SHP77 (cell line): ENCODE data around the gene MMP12.
A peak's percentile ranks its signal among the peaks of the same experiment; 100 is the strongest.
"Not testable (repeated sequence)": the region's sequence is repeated elsewhere in the genome, so short reads cannot be mapped to it uniquely, and the experiment has no call there.

Experiments
- DNase-seq, 2 experiments: peaks; one replicate each; lab custom pipeline; 2025; lab: John Stamatoyannopoulos, UW

MMP12 gene

DNA sequence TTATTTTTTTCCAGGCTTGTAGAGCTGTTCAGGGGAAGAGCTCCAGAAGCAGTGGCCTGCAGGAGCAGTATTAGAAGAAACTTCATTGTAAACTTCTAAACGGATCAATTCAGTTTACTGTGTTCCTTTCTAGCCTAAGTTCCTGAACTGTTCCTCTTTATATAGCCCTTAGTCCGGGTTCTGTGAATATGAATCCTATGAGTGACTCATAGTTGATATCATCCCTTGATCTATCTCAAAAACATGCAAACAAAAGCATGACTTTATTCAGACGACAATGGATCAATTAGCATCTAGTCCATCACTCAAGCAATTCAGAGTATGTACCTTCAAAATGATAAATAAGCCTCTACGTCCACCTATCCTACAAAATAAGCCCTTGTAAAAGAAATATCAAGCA lies at the start of gene MMP12:
Gene MMP12, minus strand, starts transcription at position 131 of the 400 bp plus-strand sequence. Its CDS starts 45 bp downstream, at position 86.
- no peak for DNase-seq

DNA sequence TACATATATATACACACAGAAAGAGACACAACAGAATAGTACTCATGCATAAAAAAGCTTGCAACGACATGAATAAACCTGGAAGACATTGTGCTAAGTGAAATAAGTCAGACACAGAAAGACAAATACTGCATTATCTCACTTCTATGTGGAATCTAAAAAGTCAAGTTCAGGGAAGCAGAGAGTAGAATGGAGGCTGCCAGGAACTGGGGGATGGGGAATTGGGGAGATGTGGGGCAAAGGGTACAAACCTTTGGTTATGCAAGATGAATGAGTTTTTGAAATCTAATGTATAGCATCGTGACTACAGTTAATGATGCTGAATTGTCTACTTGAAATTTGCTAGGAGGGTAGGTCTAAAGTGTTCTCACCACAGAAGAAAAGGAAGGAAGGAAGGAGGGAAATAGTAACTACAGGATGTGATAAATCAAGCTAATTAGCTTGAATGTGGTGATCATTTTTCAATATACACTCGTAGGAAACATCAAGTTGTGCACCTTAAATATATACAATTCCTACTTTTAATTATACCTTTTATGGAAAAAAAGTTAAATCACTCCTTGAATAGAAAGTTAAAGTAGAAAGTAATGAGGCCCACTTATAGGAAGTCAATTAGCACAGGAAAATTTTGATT lies 46.9 kb upstream of the MMP12 start:
- no peak for DNase-seq

DNA sequence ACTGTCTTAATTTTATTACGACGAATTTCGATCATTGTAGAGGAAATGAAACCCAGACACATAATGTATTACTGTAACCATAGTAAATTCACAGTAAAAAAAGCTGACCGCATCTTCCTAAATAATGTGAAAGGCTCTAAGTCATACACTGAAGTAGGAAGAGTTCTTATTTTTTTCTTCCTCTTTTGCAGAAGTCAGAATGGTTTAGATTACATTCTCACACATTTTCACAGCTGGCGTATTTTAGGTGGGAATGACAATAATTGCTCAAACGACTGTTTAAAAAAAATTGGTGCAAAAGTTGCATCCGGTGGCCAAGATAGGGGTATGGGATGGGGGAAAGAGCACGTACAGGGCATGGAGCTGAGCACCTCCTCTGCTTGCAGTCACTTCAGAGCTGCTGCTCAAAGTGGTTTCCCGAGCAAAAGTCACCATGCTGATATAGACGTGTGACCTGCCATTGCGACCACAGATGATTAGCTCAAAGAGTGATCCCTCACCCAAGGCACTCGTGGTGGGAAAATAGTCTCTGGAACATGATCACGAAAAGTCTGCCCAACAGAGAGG lies 45.4 kb upstream of the MMP12 start:
- no peak for DNase-seq

DNA sequence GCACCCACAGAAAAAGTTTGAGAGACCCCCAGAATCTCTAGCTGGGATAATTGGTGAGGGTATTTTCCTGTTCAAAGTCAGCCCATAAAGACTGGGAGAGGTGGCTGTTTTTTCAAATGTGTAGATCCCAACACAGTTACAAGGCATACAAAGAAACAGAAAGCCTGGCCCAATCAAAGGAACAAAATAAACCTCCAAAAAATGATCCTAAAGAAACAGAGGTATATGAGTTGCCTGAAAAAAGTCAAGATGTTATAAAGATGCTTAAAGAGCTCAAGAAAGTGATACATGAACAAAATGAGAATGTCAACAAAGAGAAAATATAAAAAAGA lies 40.2 kb upstream of the MMP12 start:
- no peak for DNase-seq

DNA sequence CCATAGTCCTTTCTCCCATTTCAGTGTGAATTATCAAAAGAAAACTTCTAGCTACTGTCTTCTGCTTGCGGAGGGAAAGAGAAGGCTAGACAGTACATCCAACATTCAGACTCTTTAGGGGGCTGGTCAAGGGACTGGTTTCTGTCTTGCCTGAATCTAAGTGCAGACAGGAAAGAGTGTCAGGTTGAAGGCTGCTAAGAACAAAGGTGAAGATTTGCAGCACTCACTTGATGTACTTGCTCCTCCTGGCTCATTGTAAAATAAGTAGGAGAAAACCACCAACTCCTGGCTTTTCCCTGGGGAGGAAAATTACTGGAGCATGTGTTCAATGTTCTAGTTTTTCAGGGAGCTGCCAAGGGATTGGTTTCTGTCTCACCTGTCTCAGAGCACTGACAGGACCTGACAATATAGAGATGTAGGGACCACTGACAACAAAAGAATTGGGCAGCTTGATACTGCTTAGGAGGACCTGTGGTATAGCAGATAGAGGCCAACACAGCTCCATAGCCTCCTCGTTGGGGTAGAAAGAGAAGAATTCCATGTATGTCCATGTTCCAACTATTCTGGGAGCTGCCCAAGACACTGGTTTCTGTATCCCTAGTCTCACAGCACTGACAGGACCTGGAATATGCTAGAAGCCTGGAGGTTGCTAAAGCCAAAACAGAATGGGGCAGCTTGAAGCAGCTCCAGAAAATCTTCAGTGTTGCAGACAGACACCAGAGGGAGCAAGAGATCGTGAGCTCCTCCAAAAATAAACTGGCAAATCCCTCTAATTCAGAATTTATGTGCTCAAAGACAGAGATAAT lies 39.7 kb upstream of the MMP12 start:
- peak; percentile 1 to 3 for DNase-seq

DNA sequence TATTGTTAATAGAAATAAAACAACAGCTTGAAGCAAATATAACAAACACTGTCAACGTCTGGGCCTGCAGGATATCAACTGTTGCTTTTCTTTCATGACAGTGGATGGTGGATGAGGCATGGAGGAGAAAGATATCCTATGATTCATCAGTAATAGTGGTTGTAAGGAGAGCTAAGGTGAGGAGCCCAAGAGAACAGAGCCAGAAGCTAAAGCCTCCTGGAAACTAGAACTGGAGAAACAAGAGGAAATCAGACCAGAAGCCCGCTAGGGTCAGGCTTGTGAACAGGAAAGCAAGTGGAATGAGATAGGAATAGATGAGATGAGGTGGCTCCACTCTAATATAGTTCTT lies 37.7 kb upstream of the MMP12 start:
- no peak for DNase-seq

DNA sequence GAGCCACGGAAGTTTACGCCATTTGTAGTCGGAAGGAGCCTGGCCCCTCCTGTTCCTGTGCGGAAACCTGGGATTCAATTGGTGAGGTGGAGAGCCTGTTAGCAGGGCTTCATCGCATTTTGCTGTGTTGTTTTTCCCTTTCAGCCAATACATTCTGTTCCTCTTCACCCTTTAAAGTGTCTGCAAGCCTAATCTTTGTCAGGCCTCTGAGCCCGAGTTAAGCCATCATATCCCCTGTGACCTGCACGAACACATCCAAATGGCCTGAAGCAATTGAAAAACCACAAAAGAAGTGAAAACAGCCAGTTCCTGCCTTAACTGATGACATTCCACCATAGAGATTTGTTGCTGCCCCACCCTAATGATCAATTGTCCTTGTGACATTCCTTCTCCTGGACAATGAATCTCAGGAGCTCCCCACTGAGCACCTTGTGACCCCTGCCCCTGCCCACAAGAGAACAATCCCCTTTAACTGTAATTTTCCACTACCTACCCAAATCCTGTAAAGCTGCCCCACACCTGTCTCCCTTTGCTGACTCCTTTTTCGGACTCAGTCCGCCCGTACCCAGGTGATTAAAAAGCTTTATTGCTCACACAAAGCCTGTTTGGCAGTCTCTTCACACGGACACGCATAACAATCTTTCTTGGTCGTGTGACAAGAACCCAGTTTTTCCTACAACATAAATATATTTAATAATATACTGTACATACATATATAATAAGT lies 37.1 kb upstream of the MMP12 start:
- DNase-seq = no peak

DNA sequence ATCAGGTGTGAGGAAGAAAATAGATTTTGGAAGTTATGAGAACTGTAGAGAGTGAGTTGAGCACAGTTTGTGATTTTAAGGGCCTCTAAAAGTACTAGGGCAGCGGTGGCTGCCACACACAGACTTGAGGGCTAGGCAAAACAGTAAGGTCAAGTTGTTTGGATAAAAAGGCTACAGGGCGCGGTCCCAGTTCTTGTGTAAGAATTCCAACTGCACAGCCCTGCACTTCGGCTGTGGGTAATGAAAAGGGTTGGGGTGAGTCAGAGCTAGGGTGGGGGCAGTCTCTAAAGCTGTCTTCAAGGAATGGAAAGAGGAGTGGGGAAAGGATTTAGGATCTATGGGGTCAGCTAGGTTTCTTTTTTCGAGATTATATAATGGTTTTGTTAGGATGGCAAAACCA lies 31.1 kb upstream of the MMP12 start:
- DNase-seq = not testable (repeated sequence)

DNA sequence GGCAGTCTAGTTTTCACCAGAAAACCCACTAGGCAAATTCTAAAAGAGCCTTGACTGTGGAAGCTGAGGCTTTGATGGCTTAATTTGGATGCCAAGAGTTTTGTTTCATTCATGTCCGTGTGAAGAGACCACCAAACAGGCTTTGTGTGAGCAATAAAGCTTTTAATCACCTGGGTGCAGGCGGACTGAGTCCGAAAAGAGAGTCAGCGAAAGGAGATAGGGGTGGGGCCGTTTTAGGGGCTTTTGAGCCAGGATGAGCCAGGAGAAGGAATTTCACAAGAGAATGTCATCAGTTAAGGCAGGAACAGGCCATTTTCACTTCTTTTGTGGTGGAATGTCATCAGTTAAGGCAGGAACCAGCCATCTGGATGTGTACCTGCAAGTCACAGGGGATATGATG lies 29.1 kb upstream of the MMP12 start:
- DNase-seq = not testable (repeated sequence)

DNA sequence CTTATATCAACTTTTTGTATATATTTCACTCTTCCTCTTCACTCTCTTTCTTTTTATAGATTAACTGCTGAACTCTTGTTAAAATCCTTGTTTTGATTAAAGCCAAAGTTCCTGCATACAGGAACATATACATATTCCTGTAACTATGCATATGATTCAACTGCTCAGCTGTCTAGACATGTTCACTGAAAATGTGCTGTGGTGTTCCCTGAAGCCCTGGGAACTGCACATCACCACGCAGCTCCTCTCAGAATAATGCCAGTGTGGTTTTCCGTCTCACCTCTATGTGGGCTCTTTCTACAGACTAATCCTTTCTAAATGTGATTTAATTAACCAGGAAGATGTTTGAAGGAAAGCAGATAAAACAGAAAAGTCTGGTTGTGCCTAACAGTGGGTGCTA lies 25.6 kb upstream of the MMP12 start:
- DNase-seq = no peak

DNA sequence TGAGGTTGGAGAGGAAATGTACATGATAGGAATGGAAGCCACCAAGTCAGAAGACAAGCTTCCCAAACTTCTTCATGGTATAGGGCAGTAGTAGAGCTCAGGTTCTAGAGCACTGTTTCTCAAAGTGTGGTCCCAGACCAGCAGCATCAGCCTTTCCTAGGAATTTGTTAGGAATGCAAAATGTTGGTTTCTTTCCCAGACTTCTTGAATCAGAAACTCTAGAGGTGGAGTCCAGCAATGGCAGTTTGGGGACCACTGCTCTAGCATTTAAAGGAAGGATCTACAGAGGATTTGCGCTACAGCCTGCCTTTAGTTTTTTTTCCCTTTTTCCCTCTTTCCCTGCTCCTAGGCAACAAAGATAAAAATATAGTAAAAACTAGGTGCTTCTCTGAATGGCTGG lies 17.0 kb upstream of the MMP12 start:
- no peak for DNase-seq

DNA sequence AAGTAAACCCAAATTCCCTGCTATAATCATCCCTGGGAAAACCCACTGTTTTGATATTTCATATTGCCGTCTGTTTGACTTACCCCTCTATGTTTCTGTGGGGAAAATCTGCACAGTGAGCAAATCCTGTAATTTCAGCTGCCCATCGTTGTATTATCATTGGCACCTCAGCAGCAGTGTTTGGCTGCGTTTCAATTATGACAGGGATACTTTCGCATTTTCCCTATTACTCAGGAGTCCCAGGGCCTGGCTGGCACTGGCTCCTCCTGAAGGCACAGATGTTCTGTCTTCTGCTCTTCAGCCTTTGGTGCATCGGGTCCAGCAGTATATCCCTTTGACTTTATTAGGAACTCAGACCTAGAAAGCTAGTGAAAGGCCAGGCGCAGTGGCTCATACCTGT lies 12.2 kb upstream of the MMP12 start:
- DNase-seq = peak; percentile 38 to 71

DNA sequence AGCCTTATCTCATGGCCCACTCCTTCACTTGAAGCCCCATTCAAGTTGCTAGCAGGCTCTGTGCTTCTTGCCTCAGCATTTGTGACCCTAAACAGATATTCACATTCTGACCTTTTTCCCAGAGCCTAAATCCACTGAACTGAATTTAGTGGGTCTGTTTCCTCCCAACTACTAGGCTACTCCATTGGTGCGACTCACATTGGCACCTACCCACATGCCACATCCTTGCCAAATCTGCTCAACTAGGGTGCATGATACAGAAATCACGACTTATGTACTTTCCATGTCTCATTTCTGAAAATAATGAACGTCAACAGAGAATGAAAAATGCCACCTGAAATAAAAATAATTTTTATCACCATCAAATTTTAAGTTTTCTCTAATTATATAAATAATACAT lies 8.4 kb upstream of the MMP12 start:
- DNase-seq = no peak

DNA sequence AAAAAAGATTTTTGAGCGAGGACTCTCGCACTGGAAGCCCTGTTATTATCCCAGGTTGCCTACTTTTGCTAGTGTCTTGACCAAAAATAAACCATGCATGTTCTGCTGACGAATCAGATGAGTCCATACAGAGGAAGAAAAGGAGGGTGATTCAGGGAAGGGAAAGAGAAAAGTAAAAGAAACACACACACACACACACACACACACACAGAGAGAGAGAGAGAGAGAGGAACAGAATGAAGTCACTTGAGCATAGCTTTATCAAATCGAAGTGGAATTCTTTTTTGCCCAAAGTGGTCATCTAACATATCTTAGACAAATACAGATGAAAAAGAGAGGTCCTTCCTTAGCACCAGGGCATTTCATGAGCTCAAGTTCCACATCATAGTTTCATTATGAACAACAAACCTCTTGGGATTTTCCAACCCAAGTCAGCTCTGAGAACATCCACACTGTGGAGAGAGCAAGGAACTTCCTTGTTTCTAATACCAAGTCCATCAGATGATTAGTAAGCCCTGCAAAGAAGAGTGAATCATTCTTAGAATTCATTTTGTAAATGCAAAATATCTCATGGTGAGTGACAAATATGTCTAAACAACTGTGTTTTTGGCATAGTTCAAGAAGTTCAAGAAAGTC lies 7.7 kb upstream of the MMP12 start:
- DNase-seq = no peak

DNA sequence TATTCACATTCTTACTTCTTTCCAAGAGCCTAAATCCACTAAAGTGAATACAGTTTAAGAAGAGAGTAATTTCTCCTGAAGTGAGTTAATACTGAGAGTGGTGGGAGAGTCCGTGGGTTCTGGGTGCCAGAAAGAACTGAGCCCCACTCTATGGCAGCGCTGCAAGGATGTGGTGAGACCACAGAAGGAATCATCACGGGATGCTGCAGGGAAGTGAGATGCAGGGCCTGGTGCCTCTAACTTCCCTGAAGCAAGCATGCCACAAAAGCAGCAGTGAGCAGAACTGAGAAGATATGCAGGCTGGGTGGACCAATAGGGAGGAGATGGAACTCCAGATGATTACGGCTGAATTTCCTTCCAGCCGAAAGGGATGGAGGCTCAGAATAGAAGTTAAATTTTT lies 5.0 kb upstream of the MMP12 start:
- DNase-seq = no peak

DNA sequence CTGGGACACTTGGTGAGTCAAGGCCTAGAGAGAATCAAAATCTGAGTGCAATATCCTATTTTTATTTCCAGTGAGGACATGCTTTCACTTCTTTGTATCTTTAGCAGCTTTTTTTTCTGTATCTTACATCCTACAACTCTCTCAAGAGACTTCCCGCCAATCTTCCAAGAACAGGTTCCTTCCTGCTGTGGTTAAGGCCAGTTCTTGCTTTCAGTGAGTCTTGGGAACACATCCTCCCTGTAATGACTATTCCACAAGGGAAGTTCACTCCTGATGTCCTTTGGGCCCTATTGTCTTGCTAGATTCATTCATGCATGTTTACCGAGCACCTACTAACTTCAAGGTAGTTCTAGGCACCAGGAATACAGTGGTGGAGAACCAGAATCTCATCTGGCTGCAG lies 3.8 kb upstream of the MMP12 start:
- no peak for DNase-seq

DNA sequence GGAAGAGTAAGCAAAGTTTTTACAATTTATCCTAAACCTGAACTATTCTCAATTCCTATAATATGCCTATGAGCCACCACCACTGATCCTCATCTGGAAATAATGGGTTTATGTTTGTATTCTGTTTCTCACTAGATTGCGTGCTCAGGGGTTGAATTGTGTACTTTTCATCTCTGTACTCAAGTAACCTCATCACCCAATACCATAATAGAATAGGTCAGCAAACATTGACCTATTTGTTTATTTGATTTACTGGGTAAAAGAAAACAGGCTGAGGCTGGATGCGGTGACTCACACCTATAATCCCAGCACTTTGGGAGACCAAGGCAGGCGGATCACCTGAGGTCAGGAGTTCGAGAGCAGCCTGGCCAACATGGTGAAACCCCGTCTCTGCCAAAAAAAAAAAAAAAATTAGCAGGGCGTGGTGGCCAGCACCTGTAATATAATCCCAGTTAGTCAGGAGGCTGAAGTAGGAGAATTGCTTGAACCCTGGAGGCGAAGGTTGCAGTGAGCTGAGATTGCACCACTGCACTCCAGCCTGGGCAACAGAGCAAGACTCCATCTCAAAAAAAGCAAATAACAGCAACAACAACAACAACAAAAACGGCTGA lies 5.3 kb downstream of the MMP12 start:
- not testable (repeated sequence) for DNase-seq

DNA sequence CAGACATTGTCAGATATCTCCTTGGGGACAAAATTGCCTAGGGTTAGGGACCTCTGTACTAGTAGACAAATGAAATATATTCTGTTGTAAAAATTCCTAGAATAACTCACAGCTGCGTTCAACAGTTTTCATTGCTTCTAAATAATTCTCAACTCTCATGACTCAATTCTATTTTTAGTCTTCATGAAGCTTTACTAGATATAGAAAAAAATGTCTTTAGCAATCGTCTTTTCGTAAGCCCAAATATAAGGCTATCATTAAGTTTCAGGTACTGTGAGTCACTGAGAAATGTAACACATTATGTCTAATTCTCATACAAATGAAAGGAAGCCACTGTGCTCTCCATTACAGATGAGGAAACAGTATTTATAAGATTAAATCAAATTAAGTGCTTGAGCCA lies 6.4 kb downstream of the MMP12 start:
- no peak for DNase-seq

DNA sequence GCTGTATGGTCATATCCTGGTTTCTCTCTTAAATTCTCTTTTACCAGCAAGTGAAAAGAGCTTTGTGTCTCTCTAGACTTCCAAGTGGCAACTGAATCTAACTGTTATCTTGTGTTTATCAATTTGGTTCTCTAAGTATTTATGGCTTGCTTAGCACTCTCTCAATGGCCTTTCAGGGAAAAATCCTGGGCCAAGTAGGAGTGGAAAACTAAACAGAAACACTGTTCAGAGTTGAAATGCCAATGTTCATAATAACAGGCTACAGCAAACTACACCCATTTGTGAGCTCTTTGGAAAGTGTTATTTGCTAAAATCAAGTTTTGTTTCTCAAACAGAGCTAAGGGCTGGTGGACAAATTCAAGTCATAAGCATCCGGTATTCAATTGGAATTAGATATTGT lies 10.1 kb downstream of the MMP12 start:
- no peak for DNase-seq

DNA sequence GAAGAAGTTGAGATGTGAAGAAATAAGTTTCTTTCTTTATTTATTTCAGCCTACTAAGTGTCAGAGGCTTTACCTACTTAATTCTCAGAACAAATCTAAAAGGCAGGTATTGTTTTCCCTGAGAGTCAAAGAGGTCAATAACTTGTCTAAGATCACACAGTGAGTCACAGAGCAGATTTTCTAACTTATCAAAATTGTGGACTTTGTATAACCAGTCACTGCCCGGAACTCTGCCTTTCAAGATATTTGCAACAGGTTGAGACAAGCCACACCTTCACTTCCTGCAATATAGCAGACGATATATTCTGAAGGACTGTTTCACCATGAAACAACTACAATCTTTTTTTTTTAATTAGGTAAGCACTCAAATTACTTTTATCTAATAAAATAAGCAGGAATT lies 20.8 kb downstream of the MMP12 start:
- DNase-seq = no peak

DNA sequence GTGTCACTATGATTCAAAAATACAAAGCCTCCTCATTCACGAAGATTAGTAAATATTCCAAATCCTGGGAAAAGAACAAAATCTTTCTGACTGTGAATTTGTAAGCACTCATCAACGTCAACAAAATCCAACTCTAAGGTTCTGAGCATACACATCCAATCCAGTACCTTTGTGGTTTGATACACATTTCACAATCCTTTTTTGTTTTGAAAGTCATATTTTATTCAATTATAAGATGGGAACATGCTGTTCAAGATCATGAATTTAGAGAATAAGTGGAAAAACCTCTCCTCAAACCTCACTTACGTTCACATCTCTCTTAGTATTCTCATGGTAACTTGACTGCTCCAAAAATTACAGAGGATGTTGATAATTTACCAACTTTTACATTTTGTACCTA lies 21.7 kb downstream of the MMP12 start:
- no peak for DNase-seq
